Stimulated activated CD8-positive, alpha-beta memory T cell treated with anti-CD3 and anti-CD28 coated beads, Interleukin-7, amount 100 ng/mL, for 1 hour (primary cell): ENCODE measurements around the gene USP34.
"Not testable (repeated sequence)": the region's sequence is repeated elsewhere in the genome, so short reads cannot be mapped to it uniquely, and the experiment has no call there.

Experiments
- DNase-seq, 2 donors: peaks; one replicate each; pipeline ENCODE4 v3.0.0-alpha.2; 2020; ENCODE audit warnings: low read depth in 2 of 2

The USP34 gene

DNA sequence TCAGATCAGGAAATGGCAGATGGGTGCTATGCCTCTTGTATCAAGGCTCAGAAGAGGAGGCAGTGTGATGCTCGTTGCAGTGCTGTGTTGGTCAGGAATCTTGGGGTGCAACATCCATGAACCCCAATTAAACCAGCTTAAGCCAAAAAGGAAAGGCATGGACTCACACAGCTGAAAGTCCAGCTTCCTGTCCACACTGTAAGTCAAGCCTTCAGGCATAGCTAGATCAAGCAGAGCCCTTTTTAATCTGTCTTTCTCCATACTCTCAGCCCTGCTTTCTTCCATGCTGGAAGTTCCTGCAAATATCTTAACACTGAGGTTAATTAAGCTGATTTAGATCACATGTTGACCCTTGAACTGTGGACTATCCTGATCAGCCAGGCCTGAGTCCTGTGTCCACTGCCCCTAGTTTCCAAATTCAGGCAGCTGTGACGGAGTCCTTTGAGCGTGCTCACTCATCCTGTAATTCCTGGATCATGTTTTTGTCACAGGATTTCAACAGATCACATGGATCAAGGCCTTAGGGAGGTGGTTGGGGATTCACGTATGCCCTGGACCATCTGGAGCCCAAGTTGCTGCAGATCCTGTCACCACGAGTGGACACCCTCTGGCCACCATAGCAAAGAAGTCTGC, 313.4 kb downstream of the USP34 start:
- no peak for DNase-seq

DNA sequence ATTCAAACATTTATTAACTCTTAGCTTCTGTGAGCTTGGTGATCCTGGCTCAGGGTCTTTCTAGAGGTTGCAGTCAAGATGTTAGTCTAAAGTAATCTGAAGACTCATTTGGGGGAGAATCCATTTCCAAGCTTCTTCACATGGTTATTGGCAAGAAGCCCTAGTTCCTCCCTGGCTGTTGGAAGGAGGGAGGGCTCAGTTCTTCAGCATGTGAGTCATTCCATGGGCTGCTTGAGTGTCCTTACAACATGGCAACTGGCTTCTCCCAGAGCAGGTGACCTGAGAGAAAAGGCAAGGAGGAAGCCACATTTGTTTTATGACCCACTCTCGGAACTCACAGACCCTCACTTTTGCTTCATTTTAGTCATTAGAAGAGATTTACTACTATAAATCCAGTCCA, 319.5 kb downstream of the USP34 start:
- no peak for DNase-seq

DNA sequence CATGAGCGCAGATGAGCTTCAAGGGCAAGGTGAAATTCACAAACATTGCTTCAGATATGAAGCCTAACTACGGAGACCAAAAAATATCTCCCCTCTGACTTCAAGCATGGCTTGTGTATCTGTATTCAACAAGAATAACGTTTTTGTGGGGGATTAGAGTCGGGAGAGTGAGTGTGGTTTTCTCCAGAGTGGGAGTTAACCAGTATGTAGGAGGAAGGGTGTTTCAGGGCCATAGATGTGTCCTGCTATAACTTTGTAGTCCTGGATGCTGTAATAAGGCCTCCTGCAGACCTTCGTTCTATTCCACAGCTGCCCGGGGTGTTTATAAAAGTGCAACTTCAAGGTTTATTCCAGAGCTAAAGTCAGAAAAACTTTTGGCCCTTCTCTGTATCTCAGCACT, 321.8 kb downstream of the USP34 start:
- DNase-seq: no peak

DNA sequence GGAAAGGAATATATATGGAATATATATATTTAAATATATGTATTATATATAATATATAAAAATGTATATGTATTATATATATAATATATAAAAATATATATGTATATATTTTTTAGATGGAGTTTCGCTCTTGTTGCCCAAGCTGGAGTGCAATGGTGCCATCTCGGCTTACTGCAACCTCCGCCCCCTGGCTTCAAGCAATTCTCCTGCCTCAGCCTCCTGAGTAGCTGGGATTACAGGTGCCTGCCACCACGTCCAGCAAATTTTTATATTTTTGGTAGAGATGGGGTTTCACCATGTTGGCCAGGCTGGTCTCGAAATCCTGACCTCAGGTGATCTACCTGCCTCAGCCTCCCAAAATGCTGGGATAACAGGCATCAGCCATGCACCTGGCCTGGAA, 322.8 kb downstream of the USP34 start:
- not testable (repeated sequence) for DNase-seq

DNA sequence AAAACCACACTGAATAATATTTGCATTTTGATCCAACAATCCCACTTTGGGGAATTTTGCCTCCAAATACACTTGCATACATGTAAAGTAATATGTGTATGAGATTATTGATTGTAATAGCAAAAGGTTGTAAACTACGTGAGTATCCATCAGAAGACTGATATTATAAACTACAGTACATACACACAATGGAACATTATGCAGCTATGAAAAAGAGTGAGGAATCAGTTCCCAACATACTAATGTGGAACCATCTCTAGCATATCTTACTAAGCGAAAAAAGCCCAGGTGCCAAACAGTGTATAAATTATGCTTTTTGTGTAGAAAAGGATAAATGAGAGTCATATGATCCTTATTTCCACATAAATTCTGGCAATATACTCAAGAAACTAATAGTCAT, 324.9 kb downstream of the USP34 start:
- no peak for DNase-seq

DNA sequence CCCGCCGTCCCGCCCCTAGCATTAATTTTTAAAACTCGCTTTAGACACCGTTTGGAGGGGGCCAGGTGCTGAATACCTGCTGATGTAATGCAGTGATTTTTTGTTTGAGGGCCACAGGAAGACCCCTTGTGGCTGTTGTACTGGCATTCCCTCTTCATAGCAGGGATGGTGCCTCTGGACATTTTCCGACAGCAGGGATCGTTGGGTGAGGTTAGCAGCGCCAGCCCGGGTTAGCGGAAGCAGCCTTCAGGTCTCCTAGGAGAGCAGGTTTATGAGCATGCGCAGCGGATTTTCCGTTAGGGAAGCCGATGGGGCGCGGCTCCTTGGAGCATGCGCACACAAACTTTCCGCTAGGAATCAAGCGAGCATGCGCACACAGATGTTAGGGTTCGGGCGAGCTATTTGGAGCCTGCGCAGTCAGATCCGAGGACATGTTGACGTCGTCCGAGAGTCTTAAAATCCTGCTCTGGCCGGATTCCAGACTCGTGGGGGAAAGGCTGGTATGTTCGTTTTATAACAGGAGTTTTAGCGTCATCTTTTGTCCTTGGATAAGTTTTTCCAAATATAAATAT, 326.1 kb downstream of the USP34 start:
- DNase-seq: peak; percentile 83 to 91

DNA sequence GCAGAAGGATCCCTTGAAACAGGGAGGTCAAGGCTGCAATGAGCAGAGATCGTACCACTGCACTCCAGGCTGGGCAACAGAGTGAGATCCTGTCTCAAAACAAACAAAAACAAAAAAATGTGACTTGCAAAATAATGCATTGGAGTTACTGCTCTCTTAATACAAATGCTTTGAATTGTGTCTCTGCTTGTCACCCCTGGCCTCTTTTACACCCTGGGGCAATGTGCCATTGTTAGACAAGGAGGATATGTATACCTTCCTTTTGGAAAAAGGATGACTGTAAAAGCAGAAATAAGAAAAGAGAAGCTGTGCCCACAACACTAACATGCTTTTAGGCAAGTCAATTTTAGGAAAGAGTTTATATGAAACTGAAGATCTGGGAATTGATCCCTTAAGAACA, 329.7 kb downstream of the USP34 start:
- DNase-seq: no peak

DNA sequence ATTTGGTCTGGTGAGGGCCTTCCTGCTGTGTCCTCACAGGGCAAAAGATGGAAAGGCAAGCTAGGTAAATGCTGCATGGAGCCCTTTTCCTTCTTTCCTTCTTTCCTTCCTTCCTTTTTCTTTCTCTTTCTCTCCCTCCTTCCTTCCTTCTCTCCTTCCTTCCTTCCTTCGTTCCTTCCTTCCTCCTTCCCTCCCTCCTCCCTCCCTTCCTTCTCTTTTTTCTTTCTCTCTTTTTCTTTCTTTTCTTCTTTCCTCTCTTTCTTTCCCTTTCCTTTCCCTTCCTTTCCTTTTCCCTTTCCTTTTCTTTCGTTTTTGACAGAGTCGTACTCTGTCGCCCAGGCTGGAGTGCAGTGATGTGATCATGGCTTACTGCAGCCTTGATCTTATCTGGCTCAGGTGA, 332.0 kb downstream of the USP34 start:
- no peak for DNase-seq
